Measurements from ENCODE around the gene LRP5.
"Not testable (repeated sequence)": the region's sequence is repeated elsewhere in the genome, so short reads cannot be mapped to it uniquely, and the experiment has no call there.

Gene LRP5

DNA sequence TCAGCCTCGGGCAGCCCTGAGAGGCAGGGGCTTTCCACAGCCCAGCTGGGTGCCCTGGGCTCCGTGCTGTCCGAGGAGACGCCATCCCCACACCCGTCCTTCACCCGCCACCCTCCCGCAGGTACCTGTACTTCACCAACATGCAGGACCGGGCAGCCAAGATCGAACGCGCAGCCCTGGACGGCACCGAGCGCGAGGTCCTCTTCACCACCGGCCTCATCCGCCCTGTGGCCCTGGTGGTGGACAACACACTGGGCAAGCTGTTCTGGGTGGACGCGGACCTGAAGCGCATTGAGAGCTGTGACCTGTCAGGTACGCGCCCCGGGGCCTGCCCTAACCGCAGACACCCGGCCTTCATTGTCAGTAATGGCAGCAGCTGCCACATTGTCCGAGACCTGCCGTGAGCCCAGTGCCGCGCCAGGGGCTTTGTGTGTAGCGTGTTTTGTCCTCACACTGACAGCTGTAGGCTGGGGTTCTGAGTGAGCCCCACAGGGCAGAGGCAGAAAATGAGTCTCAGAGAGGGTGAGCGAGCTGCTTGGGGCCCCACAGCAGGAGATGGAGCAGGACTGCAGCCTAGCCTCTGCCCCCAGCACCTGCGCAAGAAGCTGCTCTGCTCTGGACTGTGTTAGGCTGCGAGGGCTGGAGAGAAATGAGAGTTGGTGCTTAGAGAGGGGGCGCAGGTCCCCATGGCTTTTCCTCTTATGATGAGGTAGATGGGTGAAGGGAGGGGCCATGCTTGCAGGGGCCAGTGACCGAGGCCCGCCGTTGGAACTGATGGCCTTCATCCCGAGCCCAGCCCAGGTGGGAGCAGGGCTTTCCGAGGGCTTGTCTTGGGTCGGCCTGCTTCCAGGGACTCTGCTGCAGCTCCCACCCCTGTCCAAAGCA lies 112.8 kb downstream of the LRP5 start:
- no peak for DNase-seq

DNA sequence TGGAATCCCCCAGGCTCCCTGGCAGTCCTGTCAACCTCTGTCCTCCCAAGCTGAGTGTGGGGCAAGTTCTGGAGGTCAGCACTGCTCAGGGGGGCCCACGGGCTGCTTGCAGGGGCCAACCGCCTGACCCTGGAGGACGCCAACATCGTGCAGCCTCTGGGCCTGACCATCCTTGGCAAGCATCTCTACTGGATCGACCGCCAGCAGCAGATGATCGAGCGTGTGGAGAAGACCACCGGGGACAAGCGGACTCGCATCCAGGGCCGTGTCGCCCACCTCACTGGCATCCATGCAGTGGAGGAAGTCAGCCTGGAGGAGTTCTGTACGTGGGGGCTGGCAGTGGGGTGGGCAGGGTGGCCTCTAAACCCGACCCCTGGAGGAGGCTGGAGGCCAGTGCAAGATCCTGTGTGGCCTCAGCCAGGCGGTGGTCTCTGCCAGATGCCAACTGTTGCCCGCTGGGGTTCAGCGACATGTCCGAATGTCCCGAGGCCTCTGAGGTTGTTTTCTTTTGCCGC lies 113.5 kb downstream of the LRP5 start:
- no peak for DNase-seq

DNA sequence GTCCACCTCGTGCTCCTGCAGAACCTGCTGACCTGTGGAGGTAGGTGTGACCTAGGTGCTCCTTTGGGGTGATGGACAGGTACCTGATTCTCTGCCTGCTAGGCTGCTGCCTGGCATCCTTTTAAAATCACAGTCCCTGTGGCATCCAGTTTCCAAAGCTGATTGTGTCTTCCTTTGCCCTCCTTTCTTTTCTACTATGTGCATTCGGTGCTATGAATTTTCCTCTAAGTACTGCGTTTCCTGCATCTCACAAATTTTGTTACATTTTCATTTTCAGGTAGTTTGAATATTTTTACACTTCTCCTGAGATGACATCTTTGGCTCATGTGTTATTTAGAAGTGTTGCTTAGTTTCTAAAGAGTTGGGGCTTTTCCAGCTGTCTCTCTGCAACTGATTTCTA lies 117.3 kb downstream of the LRP5 start:
- no peak for DNase-seq

DNA sequence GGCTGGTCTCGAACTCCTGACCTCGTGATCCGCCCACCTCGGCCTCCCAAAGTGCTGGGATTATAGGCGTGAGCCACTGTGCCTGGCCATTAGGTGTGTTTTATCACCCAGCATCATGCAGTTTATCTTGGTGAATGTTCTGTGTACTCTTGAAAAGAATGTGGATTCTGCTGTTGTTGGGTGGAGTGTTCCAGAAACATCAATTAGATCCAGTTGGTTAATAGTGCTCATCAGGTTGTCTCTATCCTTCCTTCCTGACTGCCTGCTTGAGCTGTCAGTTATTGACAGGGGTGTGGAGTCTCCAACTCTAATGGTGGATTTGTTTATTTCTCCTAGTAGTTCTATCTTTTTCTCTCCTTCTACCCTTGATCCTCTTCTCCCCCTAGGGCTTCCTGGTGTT lies 118.0 kb downstream of the LRP5 start:
- no peak for DNase-seq

DNA sequence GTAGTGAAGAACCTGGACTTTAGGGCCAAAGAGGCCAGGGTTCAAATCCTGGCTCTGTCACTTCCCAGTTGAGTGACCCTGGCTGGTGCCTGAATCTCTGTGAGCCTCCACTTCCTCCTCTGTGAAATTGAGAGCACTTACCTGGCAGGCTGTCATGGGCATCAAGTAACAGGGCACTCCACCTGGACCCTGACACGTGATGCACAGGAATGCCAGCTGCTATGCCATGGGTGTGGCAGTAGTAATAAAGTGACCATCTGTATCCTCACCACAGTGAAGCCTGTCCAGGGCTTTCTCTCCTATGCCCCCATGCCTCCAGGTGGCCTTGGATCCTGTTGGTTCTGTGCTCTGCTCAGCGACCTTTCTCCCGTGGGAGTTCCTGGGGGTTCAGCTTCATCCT lies 118.4 kb downstream of the LRP5 start:
- DNase-seq, result no peak

DNA sequence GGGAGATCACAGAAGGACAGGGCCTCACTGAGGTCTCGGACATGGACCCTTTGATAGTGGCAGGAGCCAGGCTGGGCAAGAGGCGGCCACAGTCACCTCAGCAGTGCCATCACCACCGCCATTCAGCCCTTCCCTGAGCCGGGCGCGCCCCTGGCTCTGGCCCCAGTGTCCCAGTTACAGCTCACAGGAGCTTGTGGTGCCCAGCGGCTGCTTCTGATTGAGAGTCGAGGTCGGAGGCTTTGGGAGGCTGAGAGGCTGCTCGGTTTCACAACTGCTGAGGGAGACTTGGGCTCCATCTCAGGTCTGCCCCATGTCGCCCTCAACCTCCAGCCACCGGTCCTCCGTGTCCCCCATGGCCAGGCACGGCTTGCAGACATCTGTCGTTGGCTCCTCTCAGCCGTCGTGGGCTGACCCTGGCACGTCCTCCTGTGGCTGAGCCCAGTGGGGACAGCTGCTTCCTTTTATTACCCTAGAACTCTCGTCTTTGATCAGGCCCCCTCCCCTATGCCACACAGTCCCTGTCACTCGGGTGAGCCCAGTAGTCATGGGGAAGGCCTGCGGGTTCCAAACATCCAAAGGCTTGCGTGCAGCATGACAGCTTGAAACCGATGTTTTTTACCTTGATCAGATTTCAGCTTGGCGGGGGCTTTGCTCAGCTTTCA lies 119.7 kb downstream of the LRP5 start:
- no peak for DNase-seq

DNA sequence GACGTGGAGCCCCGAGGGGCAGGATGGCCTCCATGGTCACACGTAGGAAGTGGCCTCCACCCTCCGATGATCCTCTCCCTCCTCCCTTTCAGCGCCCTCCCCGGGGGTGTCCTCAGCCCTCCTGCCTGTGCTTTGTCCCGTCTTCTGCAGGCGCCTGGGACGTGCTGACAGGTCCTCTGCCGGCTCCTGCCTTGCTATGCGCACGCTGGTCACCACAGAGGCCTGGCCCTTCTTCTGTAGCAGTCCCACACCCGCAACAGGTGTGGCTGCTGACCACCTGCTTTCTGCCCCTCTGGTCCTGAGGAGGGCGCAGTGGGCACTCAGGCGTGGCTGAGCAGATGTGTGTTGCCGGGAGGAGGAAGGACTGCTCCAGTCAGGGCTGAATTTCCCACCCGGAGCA lies 120.5 kb downstream of the LRP5 start:
- DNase-seq, result no peak

DNA sequence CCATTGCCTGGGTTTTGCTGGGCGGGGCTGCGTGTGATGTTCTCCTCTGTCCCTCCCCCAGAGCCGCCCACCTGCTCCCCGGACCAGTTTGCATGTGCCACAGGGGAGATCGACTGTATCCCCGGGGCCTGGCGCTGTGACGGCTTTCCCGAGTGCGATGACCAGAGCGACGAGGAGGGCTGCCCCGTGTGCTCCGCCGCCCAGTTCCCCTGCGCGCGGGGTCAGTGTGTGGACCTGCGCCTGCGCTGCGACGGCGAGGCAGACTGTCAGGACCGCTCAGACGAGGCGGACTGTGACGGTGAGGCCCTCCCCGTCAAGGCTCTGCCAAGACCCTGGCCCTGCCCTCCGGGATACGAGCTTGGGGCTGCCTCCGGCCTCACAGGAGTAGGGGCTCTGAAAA lies 121.2 kb downstream of the LRP5 start:
- DNase-seq, result no peak

DNA sequence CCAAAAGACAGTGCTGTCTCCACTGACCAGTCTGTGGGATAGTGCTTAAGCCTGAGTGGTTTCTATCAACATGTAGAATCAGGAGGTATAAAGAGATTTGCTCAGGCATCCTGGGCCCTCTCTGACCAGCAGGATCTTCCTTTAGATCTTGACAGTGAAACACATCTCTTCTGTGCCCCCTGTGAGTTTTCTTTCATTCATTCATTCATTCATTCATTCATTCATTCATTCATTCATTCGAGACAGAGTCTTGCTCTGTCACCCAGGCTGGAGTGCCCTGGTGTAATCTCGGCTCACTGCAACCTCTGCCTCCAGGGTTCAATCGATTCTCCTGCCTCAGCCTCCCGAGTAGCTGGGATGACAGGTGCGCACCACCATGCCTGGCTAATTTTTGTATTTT lies 121.8 kb downstream of the LRP5 start:
- not testable (repeated sequence) for DNase-seq

DNA sequence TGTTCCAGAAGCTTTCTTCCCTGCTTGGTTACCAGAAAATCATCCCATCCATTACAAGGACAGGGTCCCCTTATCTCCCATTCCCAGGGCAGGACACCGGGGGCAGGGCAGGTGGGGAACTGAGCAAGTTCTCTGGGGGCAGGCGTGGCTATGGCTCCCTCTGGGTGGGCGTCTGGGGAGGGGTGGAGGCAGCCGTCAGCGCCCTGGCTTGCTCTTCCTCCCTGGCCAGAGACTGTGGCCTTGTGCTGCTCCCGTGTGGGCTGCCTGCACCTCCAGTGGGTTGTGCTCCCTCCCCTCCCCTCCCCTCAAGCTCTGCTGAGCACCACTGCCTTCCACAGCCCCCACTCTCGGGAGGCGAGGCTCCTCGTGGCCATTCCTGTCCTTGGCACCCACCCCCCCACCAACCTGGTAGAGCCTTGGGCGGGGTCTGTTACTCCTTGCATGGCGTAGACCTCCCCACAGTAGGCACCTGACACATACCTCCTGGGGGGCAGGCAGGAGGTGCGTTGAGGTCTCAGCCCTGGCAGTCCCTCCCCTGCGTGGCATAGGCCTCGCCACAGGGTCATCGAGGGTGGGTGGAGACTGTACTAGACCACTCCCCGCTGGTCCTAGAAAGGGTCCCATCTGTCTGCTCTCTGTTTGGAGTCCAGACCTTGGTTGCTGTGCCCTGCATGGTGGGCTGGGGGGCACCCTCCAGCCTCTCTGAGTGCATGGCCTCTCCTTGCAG lies 123.9 kb downstream of the LRP5 start:
- DNase-seq, result no peak

DNA sequence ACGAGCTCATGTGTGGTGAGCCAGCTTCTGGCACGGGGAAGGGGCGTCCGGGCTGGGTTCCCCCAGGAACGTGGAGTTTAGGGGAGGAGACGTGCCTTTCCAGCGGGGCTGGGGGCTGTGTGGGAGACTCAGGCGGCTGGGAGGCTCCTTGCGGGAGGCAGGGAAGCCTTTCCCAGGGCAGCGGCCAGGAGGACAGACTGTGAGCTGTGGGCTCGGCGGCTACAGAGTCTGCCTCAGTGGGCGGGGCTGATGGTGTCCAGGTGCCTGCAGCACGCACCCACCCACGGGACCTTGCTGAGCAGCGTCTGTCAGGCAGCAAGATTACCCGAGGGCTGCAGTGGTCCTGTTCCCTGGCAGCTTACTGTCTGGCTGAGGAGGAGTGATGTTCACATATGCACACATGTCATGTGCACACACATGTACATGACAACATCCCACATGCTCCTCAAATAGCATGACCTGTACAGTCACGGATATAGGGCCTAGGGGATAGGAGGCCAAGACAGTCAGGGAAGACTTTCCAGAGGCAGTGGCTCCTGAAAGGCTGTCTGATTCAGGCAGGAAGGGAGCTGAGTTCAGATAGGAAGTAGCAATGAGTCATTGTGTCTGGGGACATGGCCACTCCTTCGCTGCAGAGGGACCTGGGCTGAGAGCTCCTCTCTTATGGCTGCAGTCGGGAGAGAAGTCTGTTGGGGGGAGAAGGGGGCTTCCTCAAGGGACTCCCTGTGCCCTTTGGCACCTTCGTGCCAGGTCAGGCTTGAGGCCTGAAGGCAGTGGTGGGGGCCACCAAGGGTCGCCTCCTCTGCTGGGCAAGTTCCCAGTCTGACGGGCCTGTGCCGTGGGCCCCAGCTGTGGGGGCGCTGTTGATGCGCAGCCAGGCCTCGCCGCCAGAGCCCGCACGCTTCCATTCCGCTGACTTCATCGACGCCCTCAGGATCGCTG lies 124.9 kb downstream of the LRP5 start:
- no peak for DNase-seq

DNA sequence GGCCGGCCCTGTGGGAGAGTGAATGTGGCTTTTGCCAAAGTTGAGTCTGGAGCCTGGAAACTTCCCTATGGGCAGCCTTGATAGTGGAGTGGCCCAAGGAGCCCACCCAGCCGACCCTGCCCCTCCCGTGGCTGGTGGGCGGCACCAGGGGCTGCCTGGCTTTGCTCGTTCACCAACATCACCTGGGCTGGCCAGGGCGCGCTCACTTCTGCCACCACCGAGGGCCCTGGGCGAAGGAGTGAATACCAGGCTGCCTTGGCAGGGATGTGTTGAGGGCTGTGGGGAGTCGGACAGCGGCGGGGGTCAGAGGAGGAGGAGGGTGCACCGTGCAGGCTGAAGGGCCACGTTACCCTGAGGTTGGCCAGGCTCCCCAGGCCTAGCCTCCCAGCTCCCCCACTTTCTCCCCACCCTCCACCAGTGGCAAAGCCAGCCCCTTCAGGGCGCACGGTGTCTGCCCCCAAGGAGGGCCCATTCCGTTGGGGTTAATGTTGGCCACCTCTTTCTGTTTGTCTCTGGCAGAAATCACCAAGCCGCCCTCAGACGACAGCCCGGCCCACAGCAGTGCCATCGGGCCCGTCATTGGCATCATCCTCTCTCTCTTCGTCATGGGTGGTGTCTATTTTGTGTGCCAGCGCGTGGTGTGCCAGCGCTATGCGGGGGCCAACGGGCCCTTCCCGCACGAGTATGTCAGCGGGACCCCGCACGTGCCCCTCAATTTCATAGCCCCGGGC lies 125.7 kb downstream of the LRP5 start:
- DNase-seq, result no peak

DNA sequence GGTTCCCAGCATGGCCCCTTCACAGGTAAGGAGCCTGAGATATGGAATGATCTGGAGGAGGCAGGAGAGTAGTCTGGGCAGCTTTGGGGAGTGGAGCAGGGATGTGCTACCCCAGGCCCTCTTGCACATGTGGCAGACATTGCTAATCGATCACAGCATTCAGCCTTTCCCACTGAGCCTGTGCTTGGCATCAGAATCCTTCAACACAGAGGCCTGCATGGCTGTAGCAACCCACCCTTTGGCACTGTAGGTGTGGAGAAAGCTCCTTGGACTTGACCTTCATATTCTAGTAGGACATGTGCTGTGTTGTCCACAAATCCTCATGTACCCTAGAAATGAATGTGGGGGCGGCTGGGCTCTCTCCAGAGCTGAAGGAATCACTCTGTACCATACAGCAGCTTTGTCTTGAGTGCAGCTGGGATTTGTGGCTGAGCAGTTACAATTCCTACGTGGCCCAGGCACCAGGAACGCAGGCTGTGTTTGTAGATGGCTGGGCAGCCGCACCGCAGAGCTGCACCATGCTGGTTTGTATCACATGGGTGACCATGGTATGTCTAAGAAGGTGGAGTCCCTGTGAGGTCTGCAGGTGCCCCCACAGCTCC lies 126.4 kb downstream of the LRP5 start:
- DNase-seq, result no peak

DNA sequence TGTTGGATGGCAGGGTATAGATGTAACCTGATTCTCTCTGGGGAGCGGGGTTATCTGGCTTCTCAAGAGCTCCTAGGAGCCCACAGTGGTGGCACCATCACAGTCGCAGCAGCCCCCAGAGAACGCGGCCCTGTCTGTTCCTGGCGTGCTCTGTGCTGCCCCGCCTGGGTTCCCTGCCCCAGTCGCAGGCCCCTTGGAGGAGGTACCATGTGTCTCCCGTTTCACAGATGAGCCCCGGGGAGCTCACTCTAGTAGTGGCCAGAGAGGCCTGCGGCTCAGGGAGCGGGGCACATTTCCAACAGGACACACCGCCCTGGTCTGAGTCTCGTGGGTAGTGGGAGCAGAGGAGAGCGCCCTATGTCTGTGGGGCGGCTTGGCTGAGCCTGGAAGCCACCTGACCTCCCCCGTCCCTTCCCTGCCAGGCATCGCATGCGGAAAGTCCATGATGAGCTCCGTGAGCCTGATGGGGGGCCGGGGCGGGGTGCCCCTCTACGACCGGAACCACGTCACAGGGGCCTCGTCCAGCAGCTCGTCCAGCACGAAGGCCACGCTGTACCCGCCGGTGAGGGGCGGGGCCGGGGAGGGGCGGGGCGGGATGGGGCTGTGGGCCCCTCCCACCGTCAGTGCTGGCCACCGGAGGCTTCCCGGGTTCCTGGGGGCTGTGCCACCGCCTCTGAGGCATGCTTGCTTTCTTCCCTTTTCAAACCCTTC lies 127.1 kb downstream of the LRP5 start:
- no peak for DNase-seq

DNA sequence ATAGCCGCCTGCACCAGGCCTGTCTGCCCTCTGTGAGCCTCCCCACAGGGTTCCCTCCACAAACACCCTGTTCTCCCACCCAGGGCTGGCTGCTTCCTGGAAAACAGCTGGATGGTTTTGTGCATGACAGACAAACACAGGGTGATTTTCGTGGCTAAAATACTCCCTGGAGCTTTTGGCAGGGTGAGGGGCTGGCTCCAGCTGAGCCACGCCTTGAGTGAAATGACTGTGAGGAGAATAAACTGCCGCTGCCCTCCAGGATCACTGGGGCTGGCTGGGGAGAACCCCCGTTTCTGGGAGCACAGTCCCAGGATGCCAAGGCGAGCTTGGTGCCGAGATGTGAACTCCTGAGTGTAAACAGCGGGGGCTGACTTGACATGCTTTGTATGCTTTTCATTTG lies 127.8 kb downstream of the LRP5 start:
- no peak for DNase-seq

DNA sequence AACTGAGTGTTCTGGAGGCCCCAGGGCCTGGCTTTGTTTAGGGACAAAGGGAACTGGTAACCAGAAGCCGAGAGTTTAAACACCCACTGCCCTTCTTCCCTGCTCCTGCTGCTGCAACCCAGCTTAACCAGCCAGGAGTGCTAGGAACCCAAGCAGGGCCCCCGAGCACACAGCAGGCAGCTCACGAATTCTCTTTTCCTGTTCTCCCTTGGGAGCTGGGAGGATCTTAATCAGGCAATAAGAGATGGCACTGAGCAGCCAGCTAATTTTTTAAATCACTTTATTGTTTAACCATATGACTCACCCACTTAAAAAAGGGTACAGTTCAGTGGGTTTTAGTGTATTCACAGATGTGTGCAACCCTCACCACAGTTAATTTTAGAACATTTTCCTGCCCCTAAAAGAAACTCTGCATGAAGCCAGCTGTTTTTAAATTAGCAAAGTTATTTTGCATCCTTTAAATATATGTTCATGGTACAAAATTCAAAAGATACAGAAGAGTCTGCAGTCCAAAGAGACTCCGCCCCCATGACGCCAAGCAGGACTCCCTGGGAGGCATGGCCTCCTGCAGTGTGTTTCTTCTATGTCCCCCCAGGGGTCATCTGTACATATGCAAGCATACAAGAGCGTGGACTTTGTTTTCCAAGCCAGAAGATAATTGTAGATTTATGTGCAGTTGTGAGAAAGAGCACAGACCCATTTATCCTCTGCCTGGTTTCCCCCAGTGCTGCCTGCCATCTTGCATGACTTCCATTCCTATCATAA lies 129.3 kb downstream of the LRP5 start:
- DNase-seq, result no peak

DNA sequence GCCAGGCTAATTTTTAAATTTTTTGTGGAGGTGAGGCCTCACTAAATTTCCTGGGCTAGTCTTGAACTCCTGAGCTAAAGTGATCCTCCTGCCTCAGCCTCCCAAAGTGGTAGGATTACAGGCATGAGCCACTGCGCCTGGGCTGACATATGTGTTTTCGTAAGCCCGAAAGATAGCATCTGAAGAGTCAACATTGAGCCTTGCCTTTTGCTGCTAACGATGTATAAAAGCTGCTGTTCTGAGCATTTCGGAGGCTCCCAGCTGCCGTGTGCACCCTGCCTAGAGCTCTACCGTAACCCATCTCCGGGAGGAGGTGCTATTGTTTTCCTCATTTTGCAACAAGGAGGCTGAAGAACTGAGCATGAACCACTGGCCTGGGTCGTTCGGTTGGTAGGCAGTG lies 130.0 kb downstream of the LRP5 start:
- DNase-seq, result no peak

DNA sequence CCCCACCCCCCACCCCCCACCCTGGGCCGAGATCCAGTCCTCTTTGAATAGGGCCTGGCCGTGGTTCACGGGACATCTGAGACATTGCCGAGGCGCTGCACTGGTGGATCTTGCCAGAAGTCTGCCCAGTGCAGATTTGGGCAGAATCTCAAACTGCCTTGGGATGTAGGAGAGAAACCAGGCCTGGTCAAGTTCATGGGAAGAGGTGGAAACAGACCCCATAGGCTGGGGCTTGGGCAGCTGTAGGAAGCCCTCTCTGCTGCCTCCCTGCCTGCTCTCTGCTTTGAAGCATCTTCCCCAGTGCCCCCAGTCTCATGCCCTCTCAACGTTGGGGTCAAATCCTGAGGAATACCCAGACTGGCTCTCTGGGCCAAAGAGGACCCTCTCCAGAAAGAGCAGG lies 132.2 kb downstream of the LRP5 start:
- no peak for DNase-seq

DNA sequence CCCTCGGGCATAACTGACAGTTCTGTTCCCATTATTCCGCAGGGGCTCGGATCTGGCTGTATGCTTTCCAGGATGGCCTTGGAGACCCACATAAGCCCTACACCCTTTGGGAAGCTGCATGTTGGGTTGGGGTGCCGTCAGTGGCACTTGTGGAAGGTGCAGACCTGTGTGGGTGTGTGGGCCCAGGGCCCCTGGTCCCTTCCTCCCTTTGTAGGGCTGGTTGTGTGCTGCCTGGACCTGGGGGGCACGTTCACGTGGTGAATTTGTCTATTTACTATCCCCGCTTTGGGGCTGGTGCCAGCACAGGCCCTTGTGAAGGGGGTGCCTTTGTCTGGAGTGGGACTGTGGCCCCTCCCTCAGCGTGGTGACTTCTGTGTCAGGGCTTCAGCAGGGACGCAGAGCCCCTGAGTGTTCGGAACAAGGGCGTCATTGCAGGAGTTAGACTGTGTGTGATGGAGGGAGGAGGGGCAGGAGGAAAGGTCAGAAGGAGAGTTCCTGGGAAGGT lies 133.2 kb downstream of the LRP5 start:
- DNase-seq, result no peak

Measured in right forelimb (tissue), 1 donor.